B cell (primary cell): ENCODE measurements around the gene ADARB2. TPM values are rescaled to one million over a fixed set of nuclear protein-coding genes. Genes with fewer than 3 reads are reported as not detected.

ENCODE experiments used
- ATAC-seq: fragments of 200-7000 bp; cut with Tn5 transposase; one replicate; pipeline ENCODE4 v1.10.0; 2021; ENCODE audit warnings: low read depth, mild to moderate bottlenecking, moderate number of reproducible peaks, moderate library complexity
- CTCF ChIA-PET: fragments of 350-600 bp; sonication (Branson Sonifier 250); formaldehyde crosslinking; loops from one replicate; lab custom pipeline; 2021; ENCODE audit warnings: antibody characterized with exemption, inconsistent platforms; lab: Charles Lee
- POLR2A ChIA-PET: fragments of 350-600 bp; sonication (Branson Sonifier 250); formaldehyde crosslinking; loops from one replicate; lab custom pipeline; 2021; ENCODE audit warnings: antibody characterized with exemption; lab: Charles Lee
- DNase-seq: peaks from one replicate; pipeline ENCODE4 v3.0.0; 2013
- H2AFZ ChIP-seq: 2 replicates; pipeline ENCODE4 v1.6.1; 2012; ENCODE audit warnings: mild to moderate bottlenecking, low read depth, low read length; ENCODE audit not compliant: insufficient read depth, poor library complexity, severe bottlenecking
- H3K27ac ChIP-seq, 2 donors: 1 replicate in 1 of 2; 2 replicates in 1 of 2; pipeline ENCODE4 v1.5.1; 2012 to 2013; ENCODE audit warnings: low read length in 2 of 2, mild to moderate bottlenecking in 2 of 2, moderate library complexity in 1 of 2
- H3K27me3 ChIP-seq, 4 experiments: fragments of 200-600 bp in 1 of 4; sonication (generic) in 1 of 4; replicated peaks in 1 of 4; 1 replicate in 2 of 4; 2 replicates in 2 of 4; pipeline versions ENCODE4 v1.6.1 to v1.7.0; 2013 to 2016; ENCODE audit warnings: low read length in 3 of 4, mild to moderate bottlenecking in 2 of 4, mixed read lengths in 1 of 4, moderate library complexity in 1 of 4; ENCODE audit not compliant: insufficient read depth in 4 of 4, control insufficient read depth in 3 of 4; ENCODE audit errors: control extremely low read depth in 1 of 4
- H3K36me3 ChIP-seq, 2 experiments: replicated peaks in 1 of 2; 1 replicate in 1 of 2; 2 replicates in 1 of 2; pipeline versions ENCODE4 v1.6.1 to v1.7.1; 2013; ENCODE audit warnings: low read length in 1 of 2; ENCODE audit not compliant: insufficient read depth in 2 of 2, control insufficient read depth in 1 of 2; ENCODE audit errors: control extremely low read depth in 1 of 2, extremely low read depth in 1 of 2
- H3K4me1 ChIP-seq, 2 donors: fragments of 200-600 bp in 1 of 2; sonication (generic) in 1 of 2; 1 replicate in 1 of 2; 2 replicates in 1 of 2; pipeline versions ENCODE4 v1.5.1 to v1.6.1; 2013 to 2017; ENCODE audit warnings: low read length in 2 of 2; ENCODE audit not compliant: control insufficient read depth in 2 of 2, insufficient read depth in 2 of 2
- H3K4me2 ChIP-seq: replicated peaks from 2 replicates; pipeline ENCODE3; 2012; ENCODE audit warnings: mild to moderate bottlenecking, low read depth, low read length; ENCODE audit not compliant: poor library complexity, severe bottlenecking
- H3K4me3 ChIP-seq, 5 experiments: fragments of 200-600 bp in 1 of 5; sonication (generic) in 1 of 5; 1 replicate in 3 of 5; 2 replicates in 2 of 5; pipeline versions ENCODE4 v1.5.1 to v1.7.0; 2011 to 2016; ENCODE audit warnings: low read length in 4 of 5, mild to moderate bottlenecking in 4 of 5, low read depth in 2 of 5, control low read depth in 1 of 5, moderate library complexity in 1 of 5; ENCODE audit not compliant: insufficient read depth in 1 of 5; ENCODE audit errors: control extremely low read depth in 1 of 5, extremely low read depth in 1 of 5
- H3K79me2 ChIP-seq: fragments of 200-600 bp; sonication (generic); one replicate; pipeline ENCODE4 v1.6.0; 2016; ENCODE audit warnings: low read length; ENCODE audit not compliant: control insufficient read depth, insufficient read depth
- H3K9ac ChIP-seq: fragments of 200-600 bp; sonication (generic); 2 replicates; pipeline ENCODE4 v1.6.1; 2017; ENCODE audit warnings: mild to moderate bottlenecking, low read length, moderate library complexity
- H3K9me3 ChIP-seq, 3 donors: one replicate each; pipeline versions ENCODE4 v1.6.1 to v1.7.1; 2013; ENCODE audit warnings: low read length in 2 of 3; ENCODE audit not compliant: control insufficient read depth in 2 of 3, insufficient read depth in 1 of 3; ENCODE audit errors: control extremely low read depth in 1 of 3
- H4K20me1 ChIP-seq: 2 replicates; pipeline ENCODE4 v1.6.0; 2012; ENCODE audit warnings: mild to moderate bottlenecking, low read length; ENCODE audit not compliant: insufficient read depth, control insufficient read depth, poor library complexity, severe bottlenecking
- H3K27ac Mint-ChIP-seq: one replicate; pipeline ENCODE4 v1.8.0; 2021; ENCODE audit warnings: mixed read lengths
- H3K27me3 Mint-ChIP-seq: one replicate; pipeline ENCODE4 v1.8.0; 2021; ENCODE audit warnings: mixed read lengths
- H3K4me1 Mint-ChIP-seq: one replicate; pipeline ENCODE4 v1.8.0; 2021; ENCODE audit warnings: mixed read lengths
- H3K4me3 Mint-ChIP-seq: one replicate; pipeline ENCODE4 v1.8.0; 2021; ENCODE audit warnings: mixed read lengths
- H3K9me3 Mint-ChIP-seq: one replicate; pipeline ENCODE4 v1.8.0; 2022; ENCODE audit warnings: mixed read lengths; ENCODE audit not compliant: insufficient read depth
- EZH2 ChIP-seq: IDR thresholded peaks from 2 replicates; pipeline ENCODE4 v1.6.1; 2012; ENCODE audit warnings: borderline replicate concordance, low read depth, mild to moderate bottlenecking, moderate library complexity, low read length; ENCODE audit not compliant: insufficient read depth, poor library complexity, severe bottlenecking
- WGBS: methylation state at CpG from one replicate; pipeline ENCODE4 v1.1.5; 2013; ENCODE audit warnings: missing lambda C conversion rate; ENCODE audit not compliant: insufficient coverage; 5-methylcytosine and 5-hydroxymethylcytosine counted together
- intact Hi-C: fragments of 100-400 bp; cut with micrococcal nuclease; formaldehyde crosslinking; loops from one replicate; pipeline ENCODE4 v1.10.0; 2022
- polyA plus RNA-seq: library from polyadenylated mRNA; depleted of rRNA; stranded (reverse); fragments of >200 nt; gene quantifications from 2 replicates; pipeline ENCODE4 v1.2.3, GENCODE V29; 2012
- total RNA-seq, 2 donors: library from RNA; stranded (reverse); fragments of 120-200 nt in 1 of 2; gene quantifications; 1 replicate in 1 of 2; 2 replicates in 1 of 2; pipeline versions ENCODE4 v1.2.3 to v1.2.4, GENCODE V29; 2013 to 2022
- TF ChIP-seq, protein P1 (sequence below): fragments of 200-600 bp; IDR thresholded peaks from one replicate; pipeline ENCODE4 v1.8.0; 2022; ENCODE audit warnings: antibody characterized with exemption, mild to moderate bottlenecking

ADARB2 gene
- total and polyA plus RNA-seq, 2 donors (not counting 1 experiment from before 2014, with no cell fraction given) = 0.13 to 0.96 TPM

DNA sequence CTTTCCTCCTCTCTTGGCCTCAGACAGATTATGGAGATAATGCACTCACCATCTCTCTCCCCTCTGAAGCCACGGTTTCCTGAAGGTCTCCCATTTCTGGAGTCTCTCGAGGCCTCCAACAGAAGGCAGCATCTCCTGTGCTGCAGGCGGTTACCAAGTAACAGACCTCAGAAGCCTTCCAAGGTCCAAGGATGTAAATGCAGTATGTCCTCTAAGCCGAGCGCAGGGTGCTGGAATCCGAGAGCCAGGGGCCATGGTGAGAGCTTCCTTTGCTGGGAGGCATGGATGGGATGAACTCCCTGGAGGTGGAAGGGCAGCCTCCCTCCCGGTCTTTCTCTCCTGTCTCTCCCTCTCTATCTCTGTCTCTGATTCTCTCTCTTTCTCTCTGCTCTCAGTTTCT lies 79.8 kb downstream of the ADARB2 start:
- no peak for DNase-seq
- Mint-ChIP-seq H3K4me3 (no peak overlapping the region), H3K4me1 (peaks cover 42% of the 10 kb centered on the region), H3K27ac (no peak overlapping the region), H3K9me3 (no peaks in the 10 kb centered on the region), H3K27me3 (peaks cover 22% of the 10 kb centered on the region)
- Histone ChIP-seq H3K27me3 (peaks cover 0 to 16% (median 2%) of the 10 kb centered on the region in 4 experiments), H3K9ac (no peak overlapping the region), H3K4me3 (no peak overlapping the region), H3K4me1 (peaks cover 34 to 35% of the 10 kb centered on the region in 2 donors), H3K36me3 (no peaks in the 10 kb centered on the region), H2AFZ (no peak overlapping the region), H3K27ac (no peak overlapping the region), H3K79me2 (no peaks in the 10 kb centered on the region), H3K4me2 (no peak overlapping the region), H4K20me1 (no peaks in the 10 kb centered on the region), H3K9me3 (no peaks in the 10 kb centered on the region)
- POLR2A ChIA-PET = no interaction called here
- intact Hi-C loops = no loop called here
- no peak for TF ChIP-seq EZH2
- TF ChIP-seq, protein P1, sequence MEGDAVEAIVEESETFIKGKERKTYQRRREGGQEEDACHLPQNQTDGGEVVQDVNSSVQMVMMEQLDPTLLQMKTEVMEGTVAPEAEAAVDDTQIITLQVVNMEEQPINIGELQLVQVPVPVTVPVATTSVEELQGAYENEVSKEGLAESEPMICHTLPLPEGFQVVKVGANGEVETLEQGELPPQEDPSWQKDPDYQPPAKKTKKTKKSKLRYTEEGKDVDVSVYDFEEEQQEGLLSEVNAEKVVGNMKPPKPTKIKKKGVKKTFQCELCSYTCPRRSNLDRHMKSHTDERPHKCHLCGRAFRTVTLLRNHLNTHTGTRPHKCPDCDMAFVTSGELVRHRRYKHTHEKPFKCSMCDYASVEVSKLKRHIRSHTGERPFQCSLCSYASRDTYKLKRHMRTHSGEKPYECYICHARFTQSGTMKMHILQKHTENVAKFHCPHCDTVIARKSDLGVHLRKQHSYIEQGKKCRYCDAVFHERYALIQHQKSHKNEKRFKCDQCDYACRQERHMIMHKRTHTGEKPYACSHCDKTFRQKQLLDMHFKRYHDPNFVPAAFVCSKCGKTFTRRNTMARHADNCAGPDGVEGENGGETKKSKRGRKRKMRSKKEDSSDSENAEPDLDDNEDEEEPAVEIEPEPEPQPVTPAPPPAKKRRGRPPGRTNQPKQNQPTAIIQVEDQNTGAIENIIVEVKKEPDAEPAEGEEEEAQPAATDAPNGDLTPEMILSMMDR = no peak
- CTCF ChIA-PET = no interaction called here
- ATAC-seq = no peak
- WGBS = 59% methylated on average over 7 of the region's 7 CpGs

DNA sequence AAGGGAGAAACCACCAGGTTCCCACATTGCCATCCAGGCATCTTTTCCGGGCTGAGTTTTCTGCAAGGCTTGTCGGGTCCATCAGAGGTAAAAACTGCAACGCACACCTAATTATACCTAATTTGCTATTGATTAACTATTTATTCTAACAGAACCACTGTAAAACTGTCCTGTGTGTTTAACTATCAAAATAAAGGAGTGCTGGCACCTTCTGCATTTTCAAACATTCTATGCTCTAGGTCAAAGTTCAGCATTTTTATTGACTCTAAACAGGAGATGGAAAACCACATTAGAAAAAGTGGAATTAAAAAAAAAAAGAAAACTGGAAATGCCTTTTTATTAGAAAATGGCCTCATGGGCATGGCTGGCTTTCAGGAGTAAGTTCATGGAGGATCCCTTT lies 82.0 kb downstream of the ADARB2 start:
- no peak for TF ChIP-seq EZH2
- TF ChIP-seq, protein P1 = no peak
- no peak for ATAC-seq
- H3K9ac ChIP-seq = no peak overlapping the region
- H3K79me2 ChIP-seq = no peaks in the 10 kb centered on the region
- ChIA-PET CTCF (interaction anchor here (0.7 kb wide), 1 partner anchor 13 kb away, joined by 3 read pairs; no protein-coding TSS in a partner anchor), POLR2A (no interaction called here)
- no peaks in the 10 kb centered on the region for H4K20me1 ChIP-seq
- intact Hi-C loops = no loop called here
- H3K27me3 Mint-ChIP-seq = peaks cover 15% of the 10 kb centered on the region
- peaks cover 0 to 2% (median 0%) of the 10 kb centered on the region in 3 donors for H3K9me3 ChIP-seq
- H2AFZ ChIP-seq = no peak overlapping the region
- peaks cover 13 to 14% of the 10 kb centered on the region in 2 donors for H3K4me1 ChIP-seq
- no peak overlapping the region for H3K4me3 ChIP-seq
- no peaks in the 10 kb centered on the region for H3K36me3 ChIP-seq
- H3K4me1 Mint-ChIP-seq = peaks cover 21% of the 10 kb centered on the region
- no peak for DNase-seq
- H3K27me3 ChIP-seq = peaks cover 0 to 16% (median 2%) of the 10 kb centered on the region in 4 experiments
- no CpG with 5 or more reads among the region's 3 CpGs for WGBS
- no peak overlapping the region for H3K27ac Mint-ChIP-seq
- H3K27ac ChIP-seq = no peak overlapping the region
- H3K4me2 ChIP-seq = no peak overlapping the region
- H3K9me3 Mint-ChIP-seq = no peaks in the 10 kb centered on the region
- no peak overlapping the region for H3K4me3 Mint-ChIP-seq
